ENCODE data around the gene EXD2.
"Not testable (repeated sequence)": the region's sequence is repeated elsewhere in the genome, so short reads cannot be mapped to it uniquely, and the experiment has no call there.

Gene EXD2

DNA sequence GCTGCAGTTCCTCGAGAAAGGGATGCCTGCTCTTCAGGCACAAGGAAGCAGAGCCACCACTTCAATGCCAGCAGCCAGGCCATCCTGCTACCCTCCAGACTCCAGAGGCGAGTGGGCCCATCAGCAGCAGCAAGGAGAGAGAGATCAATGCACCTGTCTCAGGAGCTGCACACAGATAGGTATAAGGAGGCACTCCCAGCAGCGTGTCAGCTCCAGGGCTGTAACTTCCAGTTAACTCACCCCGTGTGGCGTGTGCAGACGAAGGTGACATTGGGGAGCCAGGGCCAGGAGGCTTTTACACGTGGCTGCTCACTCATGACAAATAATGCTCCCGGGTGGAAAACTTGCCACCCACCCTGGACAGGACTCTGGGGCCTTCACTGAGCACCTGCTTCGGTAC is 92.9 kb downstream of the EXD2 start:
- no peak for DNase-seq

DNA sequence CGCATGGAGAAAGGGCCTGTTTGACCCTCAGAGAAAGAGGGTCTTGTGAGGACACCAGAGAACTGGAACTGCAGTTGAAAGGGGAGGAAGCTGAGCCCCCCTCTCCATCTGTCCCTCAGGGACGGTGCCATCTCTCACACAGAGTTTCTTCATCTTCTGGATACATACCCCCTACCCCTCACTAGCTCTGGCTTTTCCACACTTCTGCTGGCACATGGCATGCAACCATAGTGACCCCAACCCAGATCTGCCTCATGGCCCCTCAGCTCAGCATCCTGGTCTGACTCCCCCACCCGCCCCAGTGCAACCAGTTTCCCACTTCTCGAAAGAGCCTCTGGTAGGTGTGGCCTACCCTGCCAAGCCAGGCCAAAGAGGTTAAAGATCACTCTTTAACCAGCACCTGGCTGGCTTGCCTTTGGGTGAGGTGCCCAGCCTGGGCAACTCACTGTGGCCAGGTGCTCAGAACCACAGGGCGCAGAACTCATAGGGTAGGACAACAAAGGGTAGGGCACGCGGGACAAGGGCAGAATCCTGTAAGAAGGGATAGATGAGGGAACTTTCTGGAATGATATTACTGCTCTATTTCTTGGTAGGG is 94.5 kb downstream of the EXD2 start:
- DNase-seq, result no peak

DNA sequence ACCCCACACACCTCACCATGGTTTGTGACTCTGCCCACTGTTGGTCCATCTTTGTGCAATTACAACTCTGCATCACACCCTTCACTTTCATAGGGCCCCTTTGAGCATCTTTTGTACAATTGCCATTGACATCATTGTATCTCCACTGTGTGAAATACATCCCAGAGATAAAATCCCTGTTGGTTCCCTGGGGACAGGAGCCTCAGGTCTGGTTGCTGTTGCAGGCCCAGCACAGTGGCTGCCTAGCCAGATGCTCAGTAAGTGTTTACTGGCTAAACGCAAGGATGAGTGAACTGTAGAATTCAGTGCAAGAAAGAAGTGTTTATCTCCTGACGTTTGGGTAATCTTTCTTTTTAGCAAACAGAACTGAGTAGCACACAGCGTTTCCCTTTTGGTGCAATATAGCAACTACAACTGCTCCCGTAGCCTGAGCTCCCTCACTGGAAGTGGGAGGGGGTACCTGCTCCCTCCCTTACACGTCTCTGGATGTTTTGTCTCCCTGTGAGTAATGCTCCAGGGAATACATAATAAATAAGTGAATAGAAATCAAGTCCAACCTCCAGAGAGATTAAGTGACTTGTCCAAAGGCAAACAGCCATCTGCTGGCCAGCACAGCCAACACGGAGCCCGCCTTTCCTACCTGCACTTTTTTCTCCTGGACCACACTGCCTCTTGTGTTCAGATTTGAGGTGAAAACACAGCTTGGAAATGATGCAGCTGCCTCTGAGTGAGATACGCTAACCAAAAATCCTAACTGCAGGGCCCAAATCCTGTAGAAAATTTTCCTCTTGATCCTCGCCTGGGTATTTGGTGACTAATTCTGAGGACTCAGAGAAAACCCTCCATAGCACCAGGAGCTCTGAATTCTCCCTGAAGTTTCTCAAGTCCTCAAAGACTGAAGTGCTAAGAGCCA is 96.1 kb downstream of the EXD2 start:
- DNase-seq, result no peak

DNA sequence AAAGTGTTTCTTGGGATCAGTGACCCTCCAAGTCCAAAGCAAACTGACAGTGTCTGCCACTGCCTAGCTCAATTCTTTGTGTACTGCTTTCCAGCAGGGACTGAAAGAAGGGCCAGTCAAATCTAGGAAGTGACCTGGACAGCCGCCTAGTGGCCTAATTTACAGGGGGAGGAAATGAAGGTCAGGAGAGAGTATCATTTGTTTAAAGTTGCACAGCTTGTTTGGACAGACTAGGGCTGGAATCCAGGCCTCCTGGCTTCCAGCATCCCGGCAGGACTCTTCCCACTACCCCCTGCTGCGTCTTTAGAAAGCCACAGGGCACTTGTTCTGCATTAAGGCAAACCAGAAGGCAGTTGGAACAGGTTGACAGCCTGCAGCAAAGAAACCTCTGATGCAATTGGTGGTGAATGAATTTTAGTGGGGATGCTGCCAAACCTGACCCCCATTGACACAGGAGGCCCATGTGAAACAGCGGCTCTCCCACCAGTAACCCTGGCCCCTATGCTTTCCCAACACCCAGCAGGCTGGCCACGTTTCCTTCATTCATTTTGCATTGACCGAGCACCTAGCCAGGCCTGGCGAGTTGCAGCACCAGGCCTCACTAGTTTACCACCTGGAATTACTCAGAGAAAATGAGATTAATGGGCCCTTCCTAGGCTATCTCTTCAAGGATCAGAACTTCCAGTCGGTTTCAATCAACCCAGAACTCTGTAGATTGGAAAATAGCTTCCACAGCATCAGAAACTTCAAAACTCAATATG is 96.9 kb downstream of the EXD2 start:
- no peak for DNase-seq

DNA sequence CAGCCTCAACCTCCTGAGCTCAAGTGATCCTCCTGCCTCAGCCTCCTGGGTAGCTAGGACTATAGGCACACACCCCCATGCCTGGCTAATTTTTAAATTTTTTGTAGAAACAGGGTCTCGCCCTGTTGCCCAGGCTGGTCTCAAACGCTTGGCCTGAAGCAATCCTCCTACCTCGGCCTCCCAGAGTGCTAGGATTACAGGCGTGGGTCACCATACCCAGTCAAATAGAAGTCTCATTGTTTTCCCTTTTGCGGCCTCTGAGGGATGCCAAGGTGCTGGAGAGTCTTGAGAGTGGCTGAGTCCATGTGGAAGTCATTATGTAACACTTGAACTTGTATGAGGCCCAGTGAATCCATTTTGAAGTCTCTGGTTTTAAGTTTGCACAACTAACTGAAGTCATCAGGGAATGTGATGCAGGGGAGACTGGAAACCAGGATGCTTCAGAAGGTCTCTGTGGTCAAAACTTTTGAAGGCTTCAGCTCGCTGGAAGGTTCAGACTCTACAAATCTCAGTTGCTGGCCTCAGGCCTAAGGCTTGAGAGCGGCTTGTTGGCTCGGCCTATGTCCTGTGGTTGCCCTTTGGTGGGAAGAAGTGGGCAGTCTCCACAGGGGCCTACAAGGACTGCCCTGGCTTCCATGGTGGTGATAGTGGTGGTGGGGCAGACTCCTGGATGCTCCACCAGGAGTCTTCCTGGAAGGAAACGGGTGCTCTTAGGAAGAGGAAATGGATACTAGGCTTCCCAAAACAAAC is 97.8 kb downstream of the EXD2 start:
- DNase-seq, result no peak

DNA sequence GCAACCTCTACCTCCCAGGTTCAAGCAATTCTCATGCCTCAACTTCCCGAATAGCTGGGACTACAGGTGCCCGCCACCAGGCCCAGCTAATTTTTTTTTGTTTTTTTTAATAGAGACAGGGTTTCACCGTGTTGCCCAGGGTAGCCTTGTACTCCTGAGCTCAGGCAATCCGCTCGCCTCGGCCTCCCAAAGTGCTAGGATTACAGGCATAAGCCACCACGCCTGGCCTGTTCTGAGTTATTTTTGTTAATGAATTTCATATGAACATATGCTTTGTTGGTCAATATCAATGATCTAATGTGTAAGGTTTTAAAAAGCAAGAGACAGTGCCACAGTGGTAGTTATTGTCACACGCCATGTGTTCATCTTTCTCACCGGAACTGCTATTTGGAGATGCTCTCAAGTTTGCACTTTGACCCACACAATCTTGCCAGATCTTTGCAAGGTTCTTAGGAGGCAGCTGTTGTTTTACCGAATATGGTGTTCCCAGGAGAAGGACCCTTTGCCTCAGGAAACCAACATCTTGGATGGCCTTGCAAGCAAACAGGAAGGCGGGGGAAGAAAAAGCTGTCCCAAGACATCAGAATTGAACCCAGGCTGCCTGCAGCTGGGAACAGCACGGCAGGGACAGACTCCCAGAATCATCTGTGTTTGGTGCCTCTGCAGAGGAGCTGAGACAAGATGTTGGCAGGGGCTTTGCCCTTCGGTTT is 98.7 kb downstream of the EXD2 start:
- DNase-seq, result no peak

DNA sequence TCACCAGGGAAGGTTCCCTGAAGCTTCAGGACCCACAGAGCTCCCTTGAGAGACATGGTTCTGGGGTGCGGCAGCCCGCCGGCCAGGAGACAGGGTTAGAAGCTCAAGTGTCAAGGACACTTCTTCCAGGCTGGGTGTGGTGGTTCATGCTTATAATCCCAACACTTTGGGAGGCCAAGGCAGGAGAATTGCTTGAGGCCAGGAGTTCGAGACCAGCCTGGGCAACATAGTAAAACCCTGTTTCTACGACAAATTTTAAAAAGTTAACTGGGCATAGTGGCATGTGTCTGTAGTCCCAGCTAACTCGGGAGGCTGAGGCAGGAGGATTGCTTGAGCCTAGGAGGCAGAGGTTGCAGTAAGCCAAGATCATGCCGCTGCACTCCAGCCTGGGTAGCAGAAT is 99.6 kb downstream of the EXD2 start:
- not testable (repeated sequence) for DNase-seq

DNA sequence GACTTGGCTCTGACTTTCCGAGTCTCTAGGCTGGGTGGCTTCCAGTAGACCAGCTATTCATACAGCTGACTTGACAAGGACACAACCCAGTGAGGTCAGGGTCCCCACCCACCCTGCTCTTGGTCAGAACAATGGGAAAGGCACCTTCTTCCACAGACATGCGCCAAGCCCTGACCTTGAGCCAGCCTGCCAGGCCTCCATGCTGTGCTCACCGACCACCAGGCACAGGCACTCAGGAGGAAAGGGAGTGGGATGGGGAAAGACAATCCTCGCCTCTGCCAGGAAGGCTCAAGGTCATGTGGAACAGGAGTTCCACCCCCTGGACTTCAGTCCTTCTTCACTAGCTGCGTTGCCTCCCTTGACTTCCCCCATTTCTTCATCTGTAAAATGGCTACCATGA is 100.1 kb downstream of the EXD2 start:
- DNase-seq, result no peak

DNA sequence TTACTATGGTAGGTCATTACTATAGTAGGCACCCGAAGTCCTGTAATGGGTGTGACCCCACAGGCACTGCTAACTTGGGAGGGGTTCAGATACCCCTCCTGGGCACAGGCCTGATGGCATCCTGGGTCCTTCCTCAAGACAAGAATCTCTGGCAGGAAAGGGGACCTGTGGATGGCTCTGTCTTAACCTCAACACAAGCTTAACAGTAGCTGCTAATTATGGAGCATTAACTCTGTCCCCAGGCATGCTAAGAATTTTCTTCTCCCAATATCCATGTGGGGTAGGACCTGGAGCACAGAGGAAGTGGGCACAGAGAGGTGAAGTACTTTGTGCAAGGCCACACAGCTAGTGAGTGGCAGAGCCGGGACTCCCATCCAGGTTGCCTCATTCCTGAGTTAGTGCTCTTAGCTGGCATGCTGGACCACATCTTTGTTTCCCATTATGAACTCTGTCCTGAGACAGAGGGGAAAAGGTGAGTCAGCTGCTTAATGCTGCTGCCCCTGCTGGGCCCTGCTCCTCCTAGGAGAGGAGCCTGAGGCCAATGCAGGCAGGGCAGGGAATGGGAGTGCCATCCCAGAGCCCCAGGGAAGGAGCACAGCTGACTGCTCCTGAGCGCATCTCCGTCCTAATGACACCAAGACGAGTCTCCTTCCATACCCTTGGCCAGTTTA is 100.7 kb downstream of the EXD2 start:
- no peak for DNase-seq

All from DMS 273 treated with DMSO at 0.1 percent for 48 hours (cell line).